Activated naive CD8-positive, alpha-beta T cell treated with anti-CD3 and anti-CD28 coated beads, Interleukin-2, amount 50 U/mL, for 24 hours (primary cell): Measurements from ENCODE around the gene SLC44A5.

Experiments
- ATAC-seq: fragments of 150-1000 bp; cut with Tn5 transposase; one replicate; pipeline ENCODE4 v1.10.0; 2021
- DNase-seq: peaks from one replicate; pipeline ENCODE4 v3.0.0; 2021
- H3K27ac Mint-ChIP-seq: one replicate; pipeline ENCODE4 v1.8.0; 2021; ENCODE audit warnings: mild to moderate bottlenecking, mixed read lengths
- H3K27me3 Mint-ChIP-seq: one replicate; pipeline ENCODE4 v1.8.0; 2021; ENCODE audit warnings: mixed read lengths
- H3K36me3 Mint-ChIP-seq: one replicate; pipeline ENCODE4 v1.8.0; 2021; ENCODE audit warnings: low read depth, mixed read lengths
- H3K4me1 Mint-ChIP-seq: one replicate; pipeline ENCODE4 v1.8.0; 2021; ENCODE audit warnings: mixed read lengths
- H3K4me3 Mint-ChIP-seq: one replicate; pipeline ENCODE4 v1.8.0; 2021; ENCODE audit warnings: mild to moderate bottlenecking, moderate library complexity, mixed read lengths
- H3K9me3 Mint-ChIP-seq: one replicate; pipeline ENCODE4 v1.8.0; 2021; ENCODE audit warnings: mixed read lengths

SLC44A5 gene

GRCh38 chr1:75472971-75473603 lies 137.8 kb downstream of the SLC44A5 start:
- Mint-ChIP-seq H3K4me1 (peaks cover 1% of the 10 kb centered on the region), H3K27me3 (no peaks in the 10 kb centered on the region), H3K27ac (no peak overlapping the region), H3K9me3 (peaks cover 6% of the 10 kb centered on the region), H3K4me3 (no peak overlapping the region), H3K36me3 (no peaks in the 10 kb centered on the region)
- ATAC-seq = no peak
- no peak for DNase-seq

GRCh38 chr1:75472089-75472970 lies 138.6 kb downstream of the SLC44A5 start:
- Mint-ChIP-seq H3K36me3 (no peaks in the 10 kb centered on the region), H3K27me3 (no peaks in the 10 kb centered on the region), H3K4me1 (peaks cover under 1% of the 10 kb centered on the region), H3K27ac (no peak overlapping the region), H3K4me3 (no peak overlapping the region), H3K9me3 (peaks cover 6% of the 10 kb centered on the region)
- DNase-seq = no peak
- ATAC-seq = no peak

GRCh38 chr1:75471252-75471651 lies 139.7 kb downstream of the SLC44A5 start:
- Mint-ChIP-seq H3K36me3 (no peaks in the 10 kb centered on the region), H3K4me1 (no peaks in the 10 kb centered on the region), H3K4me3 (no peak overlapping the region), H3K27ac (no peak overlapping the region), H3K9me3 (peaks cover 6% of the 10 kb centered on the region), H3K27me3 (no peaks in the 10 kb centered on the region)
- no peak for ATAC-seq
- no peak for DNase-seq

GRCh38 chr1:75470448-75470847 lies 140.5 kb downstream of the SLC44A5 start:
- Mint-ChIP-seq H3K27me3 (no peaks in the 10 kb centered on the region), H3K27ac (no peak overlapping the region), H3K4me3 (no peak overlapping the region), H3K9me3 (peaks cover 3% of the 10 kb centered on the region), H3K36me3 (no peaks in the 10 kb centered on the region), H3K4me1 (no peaks in the 10 kb centered on the region)
- DNase-seq (no peak), ATAC-seq (no peak)

- H3K27ac Mint-ChIP-seq = no peak overlapping the region
- DNase-seq (no peak), ATAC-seq (no peak)
- no peaks in the 10 kb centered on the region for H3K27me3 Mint-ChIP-seq
- H3K4me3 Mint-ChIP-seq = no peak overlapping the region
- no peaks in the 10 kb centered on the region for H3K4me1 Mint-ChIP-seq
- H3K9me3 Mint-ChIP-seq = no peaks in the 10 kb centered on the region
- H3K36me3 Mint-ChIP-seq = no peaks in the 10 kb centered on the region
These were observed 141.2 kb downstream of the SLC44A5 start for GRCh38 chr1:75469586-75470173.

- DNase-seq = no peak
- Mint-ChIP-seq H3K27me3 (no peaks in the 10 kb centered on the region), H3K4me3 (no peak overlapping the region), H3K27ac (no peak overlapping the region), H3K36me3 (no peaks in the 10 kb centered on the region), H3K9me3 (no peaks in the 10 kb centered on the region), H3K4me1 (no peaks in the 10 kb centered on the region)
- no peak for ATAC-seq
These were observed 149.0 kb downstream of the SLC44A5 start for GRCh38 chr1:75461808-75462325.

GRCh38 chr1:75449998-75450397 lies 160.9 kb downstream of the SLC44A5 start:
- H3K27ac Mint-ChIP-seq = no peak overlapping the region
- no peak for ATAC-seq

GRCh38 chr1:75444220-75444619 lies 166.7 kb downstream of the SLC44A5 start:
- Mint-ChIP-seq H3K4me1 (no peaks in the 10 kb centered on the region), H3K27ac (no peak overlapping the region), H3K27me3 (peaks cover 2% of the 10 kb centered on the region), H3K36me3 (no peaks in the 10 kb centered on the region), H3K4me3 (no peak overlapping the region), H3K9me3 (no peaks in the 10 kb centered on the region)
- ATAC-seq (no peak), DNase-seq (no peak)

More at GRCh38 chr1:75449998-75450397, 160.9 kb downstream of the SLC44A5 start:
- no peaks in the 10 kb centered on the region for H3K36me3 Mint-ChIP-seq
- no peak for DNase-seq
- H3K9me3 Mint-ChIP-seq = peaks cover 14% of the 10 kb centered on the region
- H3K4me3 Mint-ChIP-seq = no peak overlapping the region
- H3K4me1 Mint-ChIP-seq = no peaks in the 10 kb centered on the region
- no peaks in the 10 kb centered on the region for H3K27me3 Mint-ChIP-seq

GRCh38 chr1:75440274-75440673 lies 170.6 kb downstream of the SLC44A5 start:
- H3K4me1 Mint-ChIP-seq = no peaks in the 10 kb centered on the region
- H3K27ac Mint-ChIP-seq = no peak overlapping the region
- no peaks in the 10 kb centered on the region for H3K36me3 Mint-ChIP-seq
- no peak for ATAC-seq
- no peaks in the 10 kb centered on the region for H3K9me3 Mint-ChIP-seq
- DNase-seq = no peak
- no peak overlapping the region for H3K4me3 Mint-ChIP-seq
- H3K27me3 Mint-ChIP-seq = peaks cover 3% of the 10 kb centered on the region

- H3K9me3 Mint-ChIP-seq = no peaks in the 10 kb centered on the region
These were observed 172.6 kb downstream of the SLC44A5 start for GRCh38 chr1:75438355-75438754.

GRCh38 chr1:75431843-75432242 lies 179.1 kb downstream of the SLC44A5 start:
- Mint-ChIP-seq H3K9me3 (no peaks in the 10 kb centered on the region), H3K27ac (no peak overlapping the region), H3K4me3 (no peak overlapping the region), H3K27me3 (peaks cover 5% of the 10 kb centered on the region), H3K36me3 (no peaks in the 10 kb centered on the region), H3K4me1 (no peaks in the 10 kb centered on the region)
- ATAC-seq (no peak), DNase-seq (no peak)

More at GRCh38 chr1:75438355-75438754, 172.6 kb downstream of the SLC44A5 start:
- Mint-ChIP-seq H3K27me3 (peaks cover 3% of the 10 kb centered on the region), H3K4me3 (no peak overlapping the region), H3K27ac (no peak overlapping the region), H3K4me1 (no peaks in the 10 kb centered on the region), H3K36me3 (no peaks in the 10 kb centered on the region)
- ATAC-seq (no peak), DNase-seq (no peak)

- Mint-ChIP-seq H3K27ac (no peak overlapping the region), H3K4me1 (no peaks in the 10 kb centered on the region), H3K27me3 (peaks cover 3% of the 10 kb centered on the region), H3K9me3 (no peaks in the 10 kb centered on the region), H3K4me3 (no peak overlapping the region), H3K36me3 (no peaks in the 10 kb centered on the region)
- DNase-seq (no peak), ATAC-seq (no peak)
These were observed 180.4 kb downstream of the SLC44A5 start for GRCh38 chr1:75430526-75430925.

GRCh38 chr1:75426688-75427087 lies 184.2 kb downstream of the SLC44A5 start:
- Mint-ChIP-seq H3K9me3 (peaks cover 3% of the 10 kb centered on the region), H3K27ac (no peak overlapping the region), H3K27me3 (peaks cover 3% of the 10 kb centered on the region), H3K4me1 (no peaks in the 10 kb centered on the region), H3K36me3 (no peaks in the 10 kb centered on the region), H3K4me3 (no peak overlapping the region)
- ATAC-seq (no peak), DNase-seq (no peak)

GRCh38 chr1:75425001-75425650 lies 185.8 kb downstream of the SLC44A5 start:
- DNase-seq (no peak), ATAC-seq (no peak)
- Mint-ChIP-seq H3K4me3 (no peak overlapping the region), H3K27me3 (no peaks in the 10 kb centered on the region), H3K4me1 (no peaks in the 10 kb centered on the region), H3K9me3 (peaks cover 3% of the 10 kb centered on the region), H3K36me3 (no peaks in the 10 kb centered on the region), H3K27ac (no peak overlapping the region)
